Progenitor cell of endocrine pancreas (in vitro differentiated cells): ENCODE results near the gene YBEY. TPM values are rescaled to one million over a fixed set of nuclear protein-coding genes. Genes with fewer than 3 reads are reported as not detected.

Experiments used
- DNase-seq: peaks from one replicate; pipeline ENCODE4 v3.0.0; 2021; ENCODE audit warnings: low spot score; ENCODE audit not compliant: unreplicated experiment
- H3K27ac Mint-ChIP-seq: 2 replicates; pipeline ENCODE4 v1.8.0; 2021; ENCODE audit warnings: mild to moderate bottlenecking, moderate library complexity, mixed read lengths
- H3K27me3 Mint-ChIP-seq: 2 replicates; pipeline ENCODE4 v1.8.0; 2021; ENCODE audit warnings: mixed read lengths
- H3K36me3 Mint-ChIP-seq: 2 replicates; pipeline ENCODE4 v1.8.0; 2022; ENCODE audit warnings: mixed read lengths; ENCODE audit not compliant: insufficient read depth
- H3K4me1 Mint-ChIP-seq: 2 replicates; pipeline ENCODE4 v1.8.0; 2021; ENCODE audit warnings: low read depth, mixed read lengths
- H3K4me3 Mint-ChIP-seq: 2 replicates; pipeline ENCODE4 v1.8.0; 2021; ENCODE audit warnings: low read depth, mild to moderate bottlenecking, moderate library complexity, mixed read lengths
- H3K9me3 Mint-ChIP-seq: 2 replicates; pipeline ENCODE4 v1.8.0; 2021; ENCODE audit warnings: low read depth, mixed read lengths
- total RNA-seq: library from RNA; stranded (reverse); gene quantifications from 2 replicates; pipeline ENCODE4 v1.2.1, GENCODE V29; 2021
- TF ChIP-seq, protein P1 (sequence below): fragments of 200-600 bp; sonication (generic); IDR thresholded peaks from one replicate; pipeline ENCODE4 v1.5.0; 2021; ENCODE audit warnings: antibody characterized with exemption, mild to moderate bottlenecking; ENCODE audit not compliant: unreplicated experiment

Gene YBEY
- total RNA-seq, 1 donor from 2014 or later, result 20.9 TPM

GRCh38 chr21:46312949-46313348, 26.8 kb downstream of the YBEY start:
- no peaks in the 10 kb centered on the region for H3K27me3 Mint-ChIP-seq
- H3K9me3 Mint-ChIP-seq, result no peaks in the 10 kb centered on the region
- no peak for DNase-seq
- H3K4me3 Mint-ChIP-seq, result no peak overlapping the region
- TF ChIP-seq, protein P1, sequence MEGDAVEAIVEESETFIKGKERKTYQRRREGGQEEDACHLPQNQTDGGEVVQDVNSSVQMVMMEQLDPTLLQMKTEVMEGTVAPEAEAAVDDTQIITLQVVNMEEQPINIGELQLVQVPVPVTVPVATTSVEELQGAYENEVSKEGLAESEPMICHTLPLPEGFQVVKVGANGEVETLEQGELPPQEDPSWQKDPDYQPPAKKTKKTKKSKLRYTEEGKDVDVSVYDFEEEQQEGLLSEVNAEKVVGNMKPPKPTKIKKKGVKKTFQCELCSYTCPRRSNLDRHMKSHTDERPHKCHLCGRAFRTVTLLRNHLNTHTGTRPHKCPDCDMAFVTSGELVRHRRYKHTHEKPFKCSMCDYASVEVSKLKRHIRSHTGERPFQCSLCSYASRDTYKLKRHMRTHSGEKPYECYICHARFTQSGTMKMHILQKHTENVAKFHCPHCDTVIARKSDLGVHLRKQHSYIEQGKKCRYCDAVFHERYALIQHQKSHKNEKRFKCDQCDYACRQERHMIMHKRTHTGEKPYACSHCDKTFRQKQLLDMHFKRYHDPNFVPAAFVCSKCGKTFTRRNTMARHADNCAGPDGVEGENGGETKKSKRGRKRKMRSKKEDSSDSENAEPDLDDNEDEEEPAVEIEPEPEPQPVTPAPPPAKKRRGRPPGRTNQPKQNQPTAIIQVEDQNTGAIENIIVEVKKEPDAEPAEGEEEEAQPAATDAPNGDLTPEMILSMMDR, result no peak
- no peaks in the 10 kb centered on the region for H3K4me1 Mint-ChIP-seq
- peaks cover 9% of the 10 kb centered on the region for H3K36me3 Mint-ChIP-seq
- no peak overlapping the region for H3K27ac Mint-ChIP-seq

DNA sequence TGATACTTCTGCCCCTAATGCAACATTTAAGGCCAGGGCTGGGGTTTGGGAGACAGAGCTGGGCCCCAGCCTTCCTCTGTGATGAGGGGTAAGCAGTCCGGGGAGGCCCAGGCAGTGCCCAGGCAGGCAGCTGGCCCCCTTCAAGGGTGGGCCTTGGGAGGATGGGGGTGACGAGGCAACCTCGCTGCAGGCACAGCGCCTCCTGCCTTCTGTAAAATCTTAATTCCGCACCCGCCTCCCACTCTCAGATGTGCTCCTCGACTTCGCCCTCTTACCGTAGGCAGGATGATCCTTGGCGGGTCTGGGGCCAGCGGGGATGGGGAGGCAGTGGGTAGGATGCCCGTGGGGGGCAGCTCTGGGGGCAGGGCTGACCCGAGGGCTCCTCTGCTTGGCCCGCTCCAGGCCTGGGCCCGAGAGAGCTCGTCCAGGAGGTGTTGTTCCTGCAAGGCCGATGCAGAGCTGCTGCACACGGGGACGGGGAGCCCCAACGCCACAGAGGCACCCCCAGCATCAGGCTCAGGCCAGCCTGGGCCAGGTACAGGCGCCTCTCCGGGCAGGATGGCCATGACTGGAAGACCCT, 28.4 kb downstream of the YBEY start:
- no peaks in the 10 kb centered on the region for H3K9me3 Mint-ChIP-seq
- no peak overlapping the region for H3K27ac Mint-ChIP-seq
- H3K36me3 Mint-ChIP-seq, result peaks cover 7% of the 10 kb centered on the region
- H3K27me3 Mint-ChIP-seq, result no peaks in the 10 kb centered on the region
- TF ChIP-seq, protein P1, result no peak
- peaks cover 6% of the 10 kb centered on the region for H3K4me1 Mint-ChIP-seq
- DNase-seq, result no peak
- H3K4me3 Mint-ChIP-seq, result no peak overlapping the region

GRCh38 chr21:46316708-46317324, 30.7 kb downstream of the YBEY start:
- Mint-ChIP-seq H3K4me3 (no peak overlapping the region), H3K27ac (no peak overlapping the region), H3K36me3 (peaks cover 6% of the 10 kb centered on the region), H3K9me3 (no peaks in the 10 kb centered on the region), H3K4me1 (peaks cover 18% of the 10 kb centered on the region), H3K27me3 (no peaks in the 10 kb centered on the region)
- TF ChIP-seq, protein P1, result no peak
- no peak for DNase-seq

DNA sequence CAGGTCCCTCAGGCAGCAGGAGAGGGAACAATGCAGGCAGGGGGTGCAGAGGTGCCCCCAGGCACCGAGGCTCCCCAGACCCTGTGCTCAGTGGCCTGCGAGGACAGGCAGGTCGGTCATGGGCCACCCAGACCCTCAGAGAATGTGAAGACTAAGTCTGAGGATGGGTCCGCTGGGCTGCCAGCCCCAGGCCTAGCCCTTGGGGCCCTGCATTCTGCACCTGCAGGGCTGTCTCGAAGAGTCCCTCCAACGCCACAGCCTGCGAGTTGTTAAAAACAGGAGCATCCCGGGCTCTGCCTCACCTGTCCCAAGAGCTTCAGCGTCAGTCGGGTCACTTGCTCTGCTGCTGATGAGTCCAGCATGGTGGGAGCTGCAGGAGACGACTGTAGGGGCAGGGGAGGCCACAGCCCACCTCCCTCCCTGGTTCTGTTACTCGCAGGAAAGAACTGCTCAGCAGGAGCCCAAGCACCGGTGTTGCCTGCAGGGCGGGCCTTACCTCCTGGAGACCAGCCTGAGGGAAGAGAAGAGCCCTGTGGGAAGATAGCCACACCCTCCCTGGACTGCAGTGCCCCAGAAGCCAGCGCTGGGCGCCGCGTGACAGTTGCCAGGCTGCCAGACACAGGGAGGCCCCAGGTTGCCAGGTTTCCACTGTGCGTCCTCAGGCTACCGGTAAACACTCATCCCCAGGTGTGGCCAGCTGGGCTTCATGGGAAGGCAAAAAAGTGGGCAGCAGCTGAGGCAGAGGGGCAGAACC, 31.7 kb downstream of the YBEY start:
- H3K4me1 Mint-ChIP-seq, result peaks cover 22% of the 10 kb centered on the region
- H3K4me3 Mint-ChIP-seq, result no peak overlapping the region
- DNase-seq, result no peak
- peaks cover 4% of the 10 kb centered on the region for H3K36me3 Mint-ChIP-seq
- H3K27me3 Mint-ChIP-seq, result no peaks in the 10 kb centered on the region
- H3K9me3 Mint-ChIP-seq, result no peaks in the 10 kb centered on the region
- TF ChIP-seq, protein P1, result no peak
- H3K27ac Mint-ChIP-seq, result peak overlapping the region; percentile 52

DNA sequence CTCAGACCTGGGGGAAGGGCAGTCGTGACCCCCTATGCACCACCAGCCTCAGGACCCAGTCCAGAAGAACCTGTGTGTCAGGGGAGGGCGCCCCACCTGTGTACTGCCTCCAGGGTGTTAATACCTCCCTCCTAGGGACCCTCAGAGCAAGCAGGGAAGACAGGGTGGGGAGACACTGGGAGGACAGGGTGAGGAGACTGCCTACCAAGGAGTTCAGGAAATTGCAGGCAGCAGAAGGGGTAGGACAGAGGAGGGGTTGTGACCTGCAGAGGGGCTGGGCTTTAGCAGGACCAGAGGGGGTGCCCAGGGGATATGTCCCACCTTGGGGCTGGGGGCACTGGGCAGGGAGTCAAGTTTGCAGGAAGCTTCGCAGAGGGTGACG, 32.3 kb downstream of the YBEY start:
- H3K36me3 Mint-ChIP-seq, result peaks cover 4% of the 10 kb centered on the region
- no peaks in the 10 kb centered on the region for H3K9me3 Mint-ChIP-seq
- peak overlapping the region; percentile 52 for H3K27ac Mint-ChIP-seq
- no peak overlapping the region for H3K4me3 Mint-ChIP-seq
- peaks cover 22% of the 10 kb centered on the region for H3K4me1 Mint-ChIP-seq
- TF ChIP-seq, protein P1, result no peak
- no peak for DNase-seq
- no peaks in the 10 kb centered on the region for H3K27me3 Mint-ChIP-seq
